Gastroesophageal sphincter (tissue), 3 donors: Measurements from ENCODE around the gene RPL10.

Experiments used
- EP300 ChIP-seq: sonication (generic); formaldehyde crosslinking; IDR thresholded peaks from one replicate; pipeline ENCODE4 v1.6.1; 2017; ENCODE audit warnings: antibody characterized with exemption, mild to moderate bottlenecking
- POLR2A ChIP-seq, 2 donors: fragments of 450-650 bp; IDR thresholded peaks; one replicate each; pipeline ENCODE4 v1.6.1; 2017; ENCODE audit warnings: antibody characterized with exemption in 2 of 2, mild to moderate bottlenecking in 2 of 2, moderate library complexity in 1 of 2
- TF ChIP-seq, protein P1 (sequence below), 4 experiments: fragments of 200-600 bp in 2 of 4; fragments of 450-650 bp in 2 of 4; sonication (generic) in 1 of 4; IDR thresholded peaks; one replicate each; pipeline ENCODE4 v1.5.1; 2017 to 2019; ENCODE audit warnings: antibody characterized with exemption in 4 of 4, mild to moderate bottlenecking in 2 of 4, moderate library complexity in 2 of 4

GRCh38 chrX:154408659-154409221 lies 10.6 kb downstream of the RPL10 start:
- TF ChIP-seq, protein P1, sequence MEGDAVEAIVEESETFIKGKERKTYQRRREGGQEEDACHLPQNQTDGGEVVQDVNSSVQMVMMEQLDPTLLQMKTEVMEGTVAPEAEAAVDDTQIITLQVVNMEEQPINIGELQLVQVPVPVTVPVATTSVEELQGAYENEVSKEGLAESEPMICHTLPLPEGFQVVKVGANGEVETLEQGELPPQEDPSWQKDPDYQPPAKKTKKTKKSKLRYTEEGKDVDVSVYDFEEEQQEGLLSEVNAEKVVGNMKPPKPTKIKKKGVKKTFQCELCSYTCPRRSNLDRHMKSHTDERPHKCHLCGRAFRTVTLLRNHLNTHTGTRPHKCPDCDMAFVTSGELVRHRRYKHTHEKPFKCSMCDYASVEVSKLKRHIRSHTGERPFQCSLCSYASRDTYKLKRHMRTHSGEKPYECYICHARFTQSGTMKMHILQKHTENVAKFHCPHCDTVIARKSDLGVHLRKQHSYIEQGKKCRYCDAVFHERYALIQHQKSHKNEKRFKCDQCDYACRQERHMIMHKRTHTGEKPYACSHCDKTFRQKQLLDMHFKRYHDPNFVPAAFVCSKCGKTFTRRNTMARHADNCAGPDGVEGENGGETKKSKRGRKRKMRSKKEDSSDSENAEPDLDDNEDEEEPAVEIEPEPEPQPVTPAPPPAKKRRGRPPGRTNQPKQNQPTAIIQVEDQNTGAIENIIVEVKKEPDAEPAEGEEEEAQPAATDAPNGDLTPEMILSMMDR (IDR thresholded peaks at IDR 0.05) = no peak
- TF ChIP-seq POLR2A (IDR thresholded peaks at IDR 0.05) (no peak), EP300 (no peak)
